Activated CD4-positive, alpha-beta T cell treated with anti-CD3 and anti-CD28 coated beads, Interleukin-2, amount 10 ng/mL, durations not matched to agents 24 days and 14 days (primary cell): ENCODE results near the gene APBA3. TPM values are rescaled to one million over a fixed set of nuclear protein-coding genes. Genes with fewer than 3 reads are reported as not detected.

ENCODE experiments used
- DNase-seq: peaks from one replicate; pipeline ENCODE4 v3.0.0; 2022
- H3K27ac Mint-ChIP-seq: one replicate; pipeline ENCODE4 v1.8.0; 2022; ENCODE audit warnings: mild to moderate bottlenecking, mixed read lengths
- H3K27me3 Mint-ChIP-seq: one replicate; pipeline ENCODE4 v1.8.0; 2022; ENCODE audit warnings: mixed read lengths
- H3K36me3 Mint-ChIP-seq: one replicate; pipeline ENCODE4 v1.8.0; 2022; ENCODE audit warnings: low read depth, mild to moderate bottlenecking, mixed read lengths
- H3K4me1 Mint-ChIP-seq: one replicate; pipeline ENCODE4 v1.8.0; 2021; ENCODE audit warnings: mixed read lengths
- H3K4me3 Mint-ChIP-seq: one replicate; pipeline ENCODE4 v1.8.0; 2022; ENCODE audit warnings: mild to moderate bottlenecking, moderate library complexity, mixed read lengths
- H3K9me3 Mint-ChIP-seq: one replicate; pipeline ENCODE4 v1.8.0; 2021; ENCODE audit warnings: mixed read lengths
- intact Hi-C: fragments of 100-400 bp; cut with micrococcal nuclease; formaldehyde crosslinking; loops from one replicate; pipeline ENCODE4 v1.15.1; 2023
- total RNA-seq: library from RNA; stranded (reverse); gene quantifications from 2 replicates; pipeline ENCODE4 v1.2.3, GENCODE V29; 2022

APBA3 gene
- total RNA-seq, 1 donor from 2014 or later = 41.5 TPM

- intact Hi-C loops = no loop called here
- Mint-ChIP-seq H3K4me3 (peak overlapping the region; percentile 58), H3K9me3 (peaks cover 10% of the 10 kb centered on the region), H3K36me3 (peaks cover 5% of the 10 kb centered on the region), H3K27ac (peak overlapping the region; percentile 52), H3K4me1 (peaks cover 18% of the 10 kb centered on the region), H3K27me3 (peaks cover 4% of the 10 kb centered on the region)
- DNase-seq = peak; percentile 79
Measured at GRCh38 chr19:3798137-3798536, 36.6 kb upstream of the APBA3 start.

DNA sequence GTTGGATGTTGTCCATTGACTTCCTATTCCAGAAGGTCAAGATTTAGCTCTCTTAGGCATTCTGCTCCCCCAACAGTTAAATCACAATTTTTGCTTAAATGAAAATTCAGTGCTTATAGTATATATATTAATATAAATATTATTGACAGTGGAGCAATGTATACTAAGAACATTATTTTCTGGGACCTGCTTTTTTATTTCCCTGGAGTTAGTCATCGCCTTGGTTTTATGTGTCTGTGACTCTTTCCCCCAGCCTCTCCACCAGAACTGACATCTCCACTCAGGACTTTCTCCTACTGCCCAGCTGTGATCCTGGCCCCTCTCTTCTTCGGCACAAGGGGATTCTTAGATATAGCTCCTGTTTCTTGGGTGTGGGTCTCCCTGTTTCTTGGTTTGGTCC is 34.9 kb upstream of the APBA3 start:
- Mint-ChIP-seq H3K27ac (no peak overlapping the region), H3K9me3 (peaks cover 10% of the 10 kb centered on the region), H3K36me3 (peaks cover 5% of the 10 kb centered on the region), H3K27me3 (peaks cover 1% of the 10 kb centered on the region), H3K4me3 (no peak overlapping the region), H3K4me1 (peaks cover 15% of the 10 kb centered on the region)
- intact Hi-C loops = no loop called here
- DNase-seq = no peak

- peaks cover 5% of the 10 kb centered on the region for H3K36me3 Mint-ChIP-seq
- peaks cover 9% of the 10 kb centered on the region for H3K27me3 Mint-ChIP-seq
- no peak for DNase-seq
- intact Hi-C loops = no loop called here
- no peak overlapping the region for H3K4me3 Mint-ChIP-seq
- H3K27ac Mint-ChIP-seq = no peak overlapping the region
- peaks cover 5% of the 10 kb centered on the region for H3K4me1 Mint-ChIP-seq
- peaks cover 10% of the 10 kb centered on the region for H3K9me3 Mint-ChIP-seq
Measured at GRCh38 chr19:3793799-3794198, 32.3 kb upstream of the APBA3 start.

- Mint-ChIP-seq H3K4me3 (no peak overlapping the region), H3K27ac (no peak overlapping the region), H3K27me3 (peaks cover 9% of the 10 kb centered on the region), H3K36me3 (peaks cover 2% of the 10 kb centered on the region), H3K4me1 (peaks cover 2% of the 10 kb centered on the region), H3K9me3 (peaks cover 10% of the 10 kb centered on the region)
- DNase-seq = no peak
- intact Hi-C loops = no loop called here
Measured at GRCh38 chr19:3792114-3792513, 30.6 kb upstream of the APBA3 start.

DNA sequence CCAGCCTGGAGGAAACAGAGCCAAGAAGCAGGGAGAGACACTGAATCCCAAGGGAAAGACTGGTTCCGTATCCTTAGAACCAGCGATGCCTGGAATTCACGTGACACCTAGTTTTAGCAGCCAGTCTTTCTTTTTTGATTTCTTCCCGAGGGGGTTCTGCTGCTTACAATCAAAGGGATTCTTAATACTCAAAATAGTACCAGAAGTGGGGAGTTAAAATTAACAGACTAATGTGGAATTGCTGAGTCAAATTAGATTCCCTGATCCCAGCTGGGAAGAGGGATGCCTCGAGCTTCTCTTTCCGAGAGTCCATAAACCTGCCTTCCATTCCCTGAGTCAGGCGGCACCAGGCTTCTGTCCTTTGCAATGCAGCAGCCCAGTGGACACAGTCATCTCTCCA is 29.4 kb upstream of the APBA3 start:
- DNase-seq = no peak
- Mint-ChIP-seq H3K27ac (no peak overlapping the region), H3K27me3 (peaks cover 14% of the 10 kb centered on the region), H3K4me3 (no peak overlapping the region), H3K4me1 (peaks cover 2% of the 10 kb centered on the region), H3K36me3 (no peaks in the 10 kb centered on the region), H3K9me3 (no peaks in the 10 kb centered on the region)
- intact Hi-C loops = no loop called here

GRCh38 chr19:3790209-3790734 is 28.8 kb upstream of the APBA3 start:
- no peak overlapping the region for H3K27ac Mint-ChIP-seq
- H3K4me3 Mint-ChIP-seq = no peak overlapping the region
- no peaks in the 10 kb centered on the region for H3K9me3 Mint-ChIP-seq
- no peak for DNase-seq
- no peaks in the 10 kb centered on the region for H3K36me3 Mint-ChIP-seq
- peaks cover 14% of the 10 kb centered on the region for H3K27me3 Mint-ChIP-seq
- peaks cover 2% of the 10 kb centered on the region for H3K4me1 Mint-ChIP-seq
- intact Hi-C loops = no loop called here

GRCh38 chr19:3788996-3789778 is 27.7 kb upstream of the APBA3 start:
- H3K36me3 Mint-ChIP-seq = peaks cover 3% of the 10 kb centered on the region
- intact Hi-C loops = no loop called here
- peaks cover 16% of the 10 kb centered on the region for H3K27me3 Mint-ChIP-seq
- H3K4me3 Mint-ChIP-seq = no peak overlapping the region
- no peaks in the 10 kb centered on the region for H3K9me3 Mint-ChIP-seq
- H3K27ac Mint-ChIP-seq = no peak overlapping the region
- peaks cover 4% of the 10 kb centered on the region for H3K4me1 Mint-ChIP-seq
- no peak for DNase-seq

- Mint-ChIP-seq H3K4me1 (peaks cover 4% of the 10 kb centered on the region), H3K4me3 (peak within 1 kb of the TSS; percentile 84), H3K27me3 (peaks cover 16% of the 10 kb centered on the region), H3K36me3 (peaks cover 23% of the 10 kb centered on the region), H3K9me3 (peaks cover 12% of the 10 kb centered on the region), H3K27ac (peak within 1 kb of the TSS; percentile 75)
- DNase-seq = peak; percentile 68
- intact Hi-C loops = loop anchor here (2.0 kb wide), 1 partner anchor 33 kb away; no protein-coding TSS in a partner anchor
Measured at GRCh38 chr19:3785938-3786824, 24.7 kb upstream of the APBA3 start, which contains the start of gene MATK. TSS of gene MATK (minus strand) at chr19:3786381. CDS start at chr19:3785135, 1,246 bp downstream.

DNA sequence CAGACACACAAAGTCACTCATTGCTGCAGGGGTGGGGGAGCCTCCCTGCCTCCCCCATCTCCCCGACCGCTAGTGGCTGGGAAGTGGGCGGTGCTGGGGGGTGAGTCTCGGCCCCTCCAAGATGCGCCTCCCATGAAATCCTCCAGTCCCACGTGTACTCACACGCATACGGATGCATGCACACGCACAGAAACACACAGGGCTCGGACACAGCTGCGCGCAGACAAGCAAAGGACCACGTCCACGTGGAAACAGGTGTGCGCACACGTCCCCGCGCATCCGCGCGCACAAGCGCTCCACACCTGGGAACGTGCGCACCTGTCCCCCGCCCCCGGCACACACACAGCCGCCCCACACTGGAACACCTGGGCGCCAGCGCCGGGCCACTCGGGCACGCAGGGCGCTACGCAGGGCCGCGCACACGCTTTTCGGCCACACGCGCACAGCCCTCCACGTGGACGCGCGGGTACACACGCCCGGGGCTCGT is 24.0 kb upstream of the APBA3 start:
- H3K27ac Mint-ChIP-seq = peak overlapping the region; percentile 75
- intact Hi-C loops = loop anchor here (2.0 kb wide), 1 partner anchor 33 kb away; no protein-coding TSS in a partner anchor
- H3K36me3 Mint-ChIP-seq = peaks cover 28% of the 10 kb centered on the region
- DNase-seq = peak; percentile 65
- H3K9me3 Mint-ChIP-seq = peaks cover 12% of the 10 kb centered on the region
- peaks cover 4% of the 10 kb centered on the region for H3K4me1 Mint-ChIP-seq
- H3K27me3 Mint-ChIP-seq = peaks cover 11% of the 10 kb centered on the region
- peak overlapping the region; percentile 84 for H3K4me3 Mint-ChIP-seq

- Mint-ChIP-seq H3K27me3 (peaks cover 9% of the 10 kb centered on the region), H3K27ac (peak overlapping the region; percentile 75), H3K36me3 (peaks cover 28% of the 10 kb centered on the region), H3K4me3 (peak overlapping the region; percentile 84), H3K9me3 (peaks cover 12% of the 10 kb centered on the region), H3K4me1 (peaks cover 4% of the 10 kb centered on the region)
- intact Hi-C loops = loop anchor here (2.0 kb wide), 1 partner anchor 34 kb away; no protein-coding TSS in a partner anchor
- DNase-seq = no peak
Measured at GRCh38 chr19:3784607-3785450, 23.3 kb upstream of the APBA3 start.

DNA sequence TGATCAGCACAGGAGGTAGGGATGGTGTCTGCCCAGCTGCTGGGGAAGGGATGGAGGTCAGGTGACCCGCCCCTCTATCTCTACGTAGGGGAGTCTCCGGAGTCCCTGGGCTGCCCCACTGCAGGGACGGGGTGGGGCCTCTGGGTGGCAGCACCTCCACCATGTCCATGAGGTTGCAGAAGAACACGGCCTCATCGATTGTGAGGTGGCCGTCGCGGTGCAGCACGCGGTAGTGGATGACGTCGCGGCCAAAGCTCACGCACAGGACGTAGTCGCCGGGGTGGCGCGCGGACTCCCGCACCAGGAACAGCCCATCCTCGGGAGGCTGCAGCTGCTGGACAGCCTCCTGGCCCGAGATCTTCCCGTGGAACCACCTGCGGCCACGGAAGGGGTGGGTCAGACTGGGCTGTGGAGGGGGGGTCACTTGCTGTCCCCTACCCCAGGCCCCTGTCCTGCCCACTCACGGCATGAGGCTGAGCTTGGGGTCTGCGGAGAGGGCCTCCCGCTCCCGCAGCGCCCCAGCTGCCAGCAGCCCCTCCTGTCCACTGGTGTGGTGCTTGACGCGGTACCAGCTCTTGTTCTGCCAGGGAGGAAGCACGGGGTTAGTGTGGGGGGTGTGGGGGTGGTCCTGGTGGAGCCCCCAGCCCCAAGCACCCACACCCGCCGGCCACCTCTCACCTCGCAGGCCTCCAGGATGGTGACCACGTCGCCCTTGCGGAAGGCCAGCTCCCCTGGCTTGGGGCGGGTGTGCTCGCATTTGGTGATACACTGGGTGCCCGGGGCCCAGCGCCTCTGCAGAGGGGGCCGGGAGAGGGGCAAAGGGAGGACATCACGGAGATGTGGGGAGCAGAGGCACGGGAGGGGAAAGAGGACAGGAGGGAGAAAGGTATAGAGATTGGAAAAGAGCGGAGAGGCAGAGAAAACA is 22.4 kb upstream of the APBA3 start:
- H3K27me3 Mint-ChIP-seq = peaks cover 7% of the 10 kb centered on the region
- peak overlapping the region; percentile 84 for H3K4me3 Mint-ChIP-seq
- H3K27ac Mint-ChIP-seq = no peak overlapping the region
- intact Hi-C loops = loop anchor here (2.0 kb wide), 1 partner anchor 35 kb away; no protein-coding TSS in a partner anchor
- H3K36me3 Mint-ChIP-seq = peaks cover 28% of the 10 kb centered on the region
- H3K4me1 Mint-ChIP-seq = peaks cover 4% of the 10 kb centered on the region
- peaks cover 12% of the 10 kb centered on the region for H3K9me3 Mint-ChIP-seq
- peak; percentile 70 for DNase-seq

DNA sequence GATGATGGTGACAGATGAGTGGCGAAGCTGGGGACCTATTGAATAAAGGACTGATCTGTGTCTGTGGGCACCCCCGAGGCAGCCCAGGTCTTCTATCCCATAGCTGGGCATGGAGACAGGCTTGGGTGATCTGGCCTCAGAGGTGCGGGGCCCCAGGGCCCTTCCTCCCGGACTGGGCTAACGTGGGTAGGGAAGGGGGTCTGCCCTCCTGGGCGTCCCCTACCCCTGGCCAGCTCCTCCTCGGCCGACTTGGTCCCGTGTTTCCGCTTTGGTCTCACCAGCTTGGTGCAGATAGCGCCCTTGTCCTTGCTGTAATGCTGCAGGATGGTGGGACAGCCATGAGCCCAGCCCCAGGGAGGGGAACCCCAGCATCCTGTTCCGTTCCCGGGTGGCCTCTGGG is 21.4 kb upstream of the APBA3 start:
- intact Hi-C loops = no loop called here
- H3K27ac Mint-ChIP-seq = no peak overlapping the region
- no peak for DNase-seq
- H3K36me3 Mint-ChIP-seq = peaks cover 28% of the 10 kb centered on the region
- H3K9me3 Mint-ChIP-seq = peaks cover 12% of the 10 kb centered on the region
- peaks cover 3% of the 10 kb centered on the region for H3K4me1 Mint-ChIP-seq
- peaks cover 7% of the 10 kb centered on the region for H3K27me3 Mint-ChIP-seq
- no peak overlapping the region for H3K4me3 Mint-ChIP-seq
